LNCAP (cell line): ENCODE measurements around the gene CUEDC1.

Experiments
- TF ChIP-seq, protein P1 (sequence below): fragments of 450-650 bp; IDR thresholded peaks from 2 replicates; pipeline ENCODE4 v1.5.1; 2017; ENCODE audit warnings: mild to moderate bottlenecking

Gene CUEDC1

DNA sequence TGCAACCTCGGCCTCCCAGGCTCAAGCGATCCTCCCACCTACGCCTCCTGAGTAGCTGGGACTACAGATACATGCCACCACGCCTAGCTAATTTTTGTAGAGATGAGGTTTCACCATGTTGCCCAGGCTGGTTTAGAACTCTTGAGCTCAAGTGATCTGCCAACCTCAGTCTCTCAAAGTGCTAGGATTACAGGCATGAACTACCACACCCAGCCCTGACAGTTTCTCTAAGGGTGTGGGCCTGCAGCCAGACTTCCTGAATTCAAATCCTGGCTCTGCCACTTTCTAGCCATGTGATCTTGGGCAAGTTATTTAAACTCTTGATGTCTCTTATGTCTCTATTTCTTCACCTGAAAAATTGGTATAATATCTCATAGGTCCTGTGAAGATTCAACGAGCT lies 5.6 kb downstream of the CUEDC1 start:
- TF ChIP-seq, protein P1, sequence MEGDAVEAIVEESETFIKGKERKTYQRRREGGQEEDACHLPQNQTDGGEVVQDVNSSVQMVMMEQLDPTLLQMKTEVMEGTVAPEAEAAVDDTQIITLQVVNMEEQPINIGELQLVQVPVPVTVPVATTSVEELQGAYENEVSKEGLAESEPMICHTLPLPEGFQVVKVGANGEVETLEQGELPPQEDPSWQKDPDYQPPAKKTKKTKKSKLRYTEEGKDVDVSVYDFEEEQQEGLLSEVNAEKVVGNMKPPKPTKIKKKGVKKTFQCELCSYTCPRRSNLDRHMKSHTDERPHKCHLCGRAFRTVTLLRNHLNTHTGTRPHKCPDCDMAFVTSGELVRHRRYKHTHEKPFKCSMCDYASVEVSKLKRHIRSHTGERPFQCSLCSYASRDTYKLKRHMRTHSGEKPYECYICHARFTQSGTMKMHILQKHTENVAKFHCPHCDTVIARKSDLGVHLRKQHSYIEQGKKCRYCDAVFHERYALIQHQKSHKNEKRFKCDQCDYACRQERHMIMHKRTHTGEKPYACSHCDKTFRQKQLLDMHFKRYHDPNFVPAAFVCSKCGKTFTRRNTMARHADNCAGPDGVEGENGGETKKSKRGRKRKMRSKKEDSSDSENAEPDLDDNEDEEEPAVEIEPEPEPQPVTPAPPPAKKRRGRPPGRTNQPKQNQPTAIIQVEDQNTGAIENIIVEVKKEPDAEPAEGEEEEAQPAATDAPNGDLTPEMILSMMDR, result no peak

- TF ChIP-seq, protein P1, result no peak
Observed at GRCh38 chr17:57948555-57949420, 6.4 kb downstream of the CUEDC1 start.

- TF ChIP-seq, protein P1, result no peak
Observed at GRCh38 chr17:57948169-57948554, 7.0 kb downstream of the CUEDC1 start.

GRCh38 chr17:57947369-57947768 lies 7.8 kb downstream of the CUEDC1 start:
- TF ChIP-seq, protein P1, result no peak

- TF ChIP-seq, protein P1, result no peak
Observed at GRCh38 chr17:57946798-57947358, 8.3 kb downstream of the CUEDC1 start.

GRCh38 chr17:57945996-57946797 lies 9.0 kb downstream of the CUEDC1 start:
- TF ChIP-seq, protein P1, result no peak

GRCh38 chr17:57944908-57945307 lies 10.3 kb downstream of the CUEDC1 start:
- TF ChIP-seq, protein P1, result no peak
